Endothelial cell of umbilical vein (primary cell): ENCODE data around the gene MACO1. TPM values are rescaled to one million over a fixed set of nuclear protein-coding genes. Genes with fewer than 3 reads are reported as not detected.
A peak's percentile ranks its signal among the peaks of the same experiment; 100 is the strongest.

Source experiments
- BruUV-seq: library from RNA; stranded (reverse); fragments of 400-500 nt; replicated peaks from 2 replicates; lab custom pipeline; 2021; lab: Mats Ljungman, UMichigan
- CTCF ChIA-PET: fragments of 300-600, 350-600 bp; sonication (Branson Sonifier 250); formaldehyde crosslinking; loops from one replicate; lab custom pipeline; 2021; ENCODE audit warnings: antibody characterized with exemption, inconsistent platforms; lab: Charles Lee
- POLR2A ChIA-PET: fragments of 300-600, 350-600 bp; sonication (Branson Sonifier 250); formaldehyde crosslinking; loops from one replicate; lab custom pipeline; 2021; ENCODE audit warnings: antibody characterized with exemption, inconsistent platforms; lab: Charles Lee
- DNase-seq: peaks from one replicate; pipeline ENCODE4 v3.0.0-alpha.2; 2011; ENCODE audit warnings: low read depth, low spot score
- FAIRE-seq: peaks from 2 replicates; lab custom pipeline; 2011; peaks lifted over from hg19 to GRCh38; lab: Jason Lieb, UNC
- H2AFZ ChIP-seq: 2 replicates; pipeline ENCODE4 v1.6.0; 2012; ENCODE audit warnings: low read depth, low read length, control low read depth, inconsistent platforms
- H3K27ac ChIP-seq: 2 replicates; pipeline ENCODE4 v1.5.1; 2011; ENCODE audit warnings: low read depth, mild to moderate bottlenecking, control low read depth, low read length, moderate library complexity; ENCODE audit not compliant: insufficient read depth
- H3K27me3 ChIP-seq, 2 experiments: 2 replicates each; pipeline versions ENCODE4 v1.6.0 to v1.6.1; 2011; ENCODE audit warnings: low read length in 2 of 2, mixed read lengths in 1 of 2; ENCODE audit not compliant: control insufficient read depth in 2 of 2, insufficient read depth in 2 of 2
- H3K36me3 ChIP-seq, 2 experiments: 2 replicates in 1 of 2; 3 replicates in 1 of 2; pipeline ENCODE4 v1.5.1; 2011; ENCODE audit warnings: low read length in 2 of 2, mild to moderate bottlenecking in 1 of 2, moderate library complexity in 1 of 2; ENCODE audit not compliant: control insufficient read depth in 2 of 2, insufficient read depth in 2 of 2; ENCODE audit errors: extremely low read depth in 1 of 2
- H3K4me1 ChIP-seq: 3 replicates; pipeline ENCODE4 v1.5.1; 2011; ENCODE audit warnings: mild to moderate bottlenecking, low read length; ENCODE audit not compliant: control insufficient read depth, insufficient read depth; ENCODE audit errors: extremely low read depth
- H3K4me2 ChIP-seq: 2 replicates; pipeline ENCODE4 v1.6.1; 2011; ENCODE audit warnings: low read length, control low read depth, mixed read lengths; ENCODE audit not compliant: insufficient read depth
- H3K4me3 ChIP-seq, 3 experiments: fragments of 200-600 bp in 1 of 3; sonication (generic), shearing (Covaris generic) in 1 of 3; replicated peaks in 1 of 3; 2 replicates each; pipeline ENCODE4 v1.5.1; 2011 to 2016; ENCODE audit warnings: control low read depth in 3 of 3, low read length in 3 of 3, mild to moderate bottlenecking in 2 of 3, inconsistent platforms in 1 of 3, low read depth in 1 of 3, moderate library complexity in 1 of 3; ENCODE audit not compliant: insufficient read depth in 1 of 3
- H3K79me2 ChIP-seq: 2 replicates; pipeline ENCODE4 v1.6.0; 2012; ENCODE audit warnings: low read length, inconsistent platforms; ENCODE audit not compliant: control insufficient read depth, insufficient read depth
- H3K9ac ChIP-seq: replicated peaks from 2 replicates; pipeline ENCODE3; 2011; ENCODE audit warnings: low read length, control low read depth; ENCODE audit not compliant: insufficient read depth; ENCODE audit errors: extremely low read depth
- H3K9me1 ChIP-seq: replicated peaks from 3 replicates; pipeline ENCODE4 v1.6.0; 2011; ENCODE audit warnings: mild to moderate bottlenecking, low read length; ENCODE audit not compliant: control insufficient read depth, insufficient read depth; ENCODE audit errors: extremely low read depth
- H3K9me3 ChIP-seq: replicated peaks from 2 replicates; pipeline ENCODE4 v1.5.1; 2012; ENCODE audit warnings: low read length, inconsistent platforms; ENCODE audit not compliant: control insufficient read depth, insufficient read depth
- H4K20me1 ChIP-seq: replicated peaks from 2 replicates; pipeline ENCODE3; 2011; ENCODE audit warnings: mild to moderate bottlenecking, low read length; ENCODE audit not compliant: control insufficient read depth, insufficient read depth; ENCODE audit errors: extremely low read depth
- EZH2 ChIP-seq: IDR thresholded peaks from 2 replicates; pipeline ENCODE4 v1.6.1; 2012; ENCODE audit warnings: borderline replicate concordance, low read depth, mild to moderate bottlenecking, moderate library complexity, low read length, inconsistent platforms; ENCODE audit not compliant: severe bottlenecking
- FOS ChIP-seq: IDR thresholded peaks from 2 replicates; pipeline ENCODE4 v1.6.1; 2011; ENCODE audit warnings: mild to moderate bottlenecking, low read length, moderate library complexity, borderline replicate concordance; ENCODE audit not compliant: insufficient read depth
- GATA2 ChIP-seq: IDR thresholded peaks from 2 replicates; pipeline ENCODE4 v1.7.0; 2011; ENCODE audit warnings: low read depth, mild to moderate bottlenecking, moderate library complexity, mixed read lengths, low read length; ENCODE audit not compliant: insufficient read length, insufficient read depth
- JUN ChIP-seq: IDR thresholded peaks from 2 replicates; pipeline ENCODE4 v1.6.1; 2011; ENCODE audit warnings: borderline replicate concordance, low read depth; ENCODE audit not compliant: insufficient read length, insufficient read depth
- MYC ChIP-seq: IDR thresholded peaks from one replicate; pipeline ENCODE4 v1.6.1; 2011; ENCODE audit warnings: mild to moderate bottlenecking, low read depth, low read length
- POLR2A ChIP-seq: IDR thresholded peaks from 2 replicates; pipeline ENCODE4 v1.6.1; 2012; ENCODE audit warnings: low read depth, mild to moderate bottlenecking, control low read depth, low read length
- POLR2AphosphoS5 ChIP-seq: IDR thresholded peaks from 2 replicates; pipeline ENCODE4 v1.6.1; 2012; ENCODE audit warnings: low read depth, mild to moderate bottlenecking, control low read depth, low read length, moderate library complexity; ENCODE audit not compliant: insufficient read depth
- dilution Hi-C: fragments of 300-500 bp; cut with MboI; formaldehyde crosslinking; loops from one replicate; pipeline ENCODE4 v1.15.0; 2019; ENCODE audit warnings: low sequenced_read_pairs; ENCODE audit not compliant: extremely low pct_ligation_motif_present
- intact Hi-C: fragments of 100-400 bp; cut with micrococcal nuclease; formaldehyde crosslinking; loops from one replicate; pipeline ENCODE4 v1.10.0; 2022
- polyA plus RNA-seq, 4 experiments: library from polyadenylated mRNA; depleted of rRNA in 3 of 4; stranded (reverse) in 3 of 4; unstranded in 1 of 4; fragments of >200 nt; gene quantifications; 2 replicates each; pipeline versions ENCODE4 v1.2.1 to v1.2.3, GENCODE V29; 2011 to 2012; ENCODE audit warnings: missing spikeins in 1 of 4
- total RNA-seq: library from RNA; stranded (reverse); gene quantifications from 2 replicates; pipeline ENCODE4 v1.2.3, GENCODE V29; 2021
- TF ChIP-seq, protein P1 (sequence below), 2 donors: IDR thresholded peaks; 1 replicate in 1 of 2; 2 replicates in 1 of 2; pipeline ENCODE4 v1.5.1; 2011; ENCODE audit warnings: low read length in 2 of 2, mild to moderate bottlenecking in 2 of 2, moderate library complexity in 2 of 2, control low read depth in 1 of 2, inconsistent platforms in 1 of 2, low read depth in 1 of 2; ENCODE audit not compliant: insufficient read depth in 1 of 2; ENCODE audit errors: extremely low read depth in 1 of 2
- TF ChIP-seq, protein P2 (sequence below): IDR thresholded peaks from 2 replicates; pipeline ENCODE4 v1.6.1; 2011; ENCODE audit not compliant: insufficient read depth, insufficient read length

Gene MACO1
- total and polyA plus RNA-seq, 2 donors (not counting 3 experiments of a cell fraction or from before 2014, with no cell fraction given), result 7.7 to 24.4 TPM

DNA sequence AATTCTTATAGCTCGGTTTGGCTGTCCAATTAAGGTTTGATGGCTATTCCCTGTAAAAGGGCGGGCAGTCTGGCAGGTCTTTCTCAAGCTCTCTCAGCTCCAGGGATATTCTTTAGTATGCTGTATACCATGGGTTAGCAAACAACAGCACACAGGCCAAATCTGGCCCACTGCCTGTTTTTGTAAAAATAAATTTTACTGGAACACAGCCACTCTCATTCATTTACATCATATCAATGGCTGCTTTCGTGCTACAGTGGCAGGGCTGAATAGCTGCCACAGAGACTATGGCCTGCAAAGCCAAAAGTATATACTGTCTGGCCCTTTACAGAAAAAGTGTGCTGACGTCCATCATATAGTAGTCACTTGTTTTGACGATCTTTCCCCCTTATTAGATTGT is 32.0 kb downstream of the MACO1 start:
- Histone ChIP-seq H3K4me1 (peaks cover 12% of the 10 kb centered on the region), H3K4me2 (no peak overlapping the region), H3K27me3 (no peaks in the 10 kb centered on the region), H3K36me3 (peaks cover 0 to 2% of the 10 kb centered on the region in 2 experiments), H3K9me3 (no peaks in the 10 kb centered on the region), H3K4me3 (no peak overlapping the region), H3K27ac (no peak overlapping the region), H4K20me1 (no peaks in the 10 kb centered on the region), H2AFZ (no peak overlapping the region), H3K79me2 (peaks cover 12% of the 10 kb centered on the region), H3K9me1 (no peaks in the 10 kb centered on the region), H3K9ac (no peak overlapping the region)
- no TSS peak for BruUV-seq
- ChIA-PET CTCF (interaction anchor here (1.1 to 1.8 kb wide), 3 partner anchors 9 to 20 kb away, joined by 3 to 5 read pairs (median 5); no protein-coding TSS in a partner anchor), POLR2A (no interaction called here)
- dilution Hi-C loops (no loop called here), intact Hi-C loops (no loop called here)
- TF ChIP-seq, protein P1, sequence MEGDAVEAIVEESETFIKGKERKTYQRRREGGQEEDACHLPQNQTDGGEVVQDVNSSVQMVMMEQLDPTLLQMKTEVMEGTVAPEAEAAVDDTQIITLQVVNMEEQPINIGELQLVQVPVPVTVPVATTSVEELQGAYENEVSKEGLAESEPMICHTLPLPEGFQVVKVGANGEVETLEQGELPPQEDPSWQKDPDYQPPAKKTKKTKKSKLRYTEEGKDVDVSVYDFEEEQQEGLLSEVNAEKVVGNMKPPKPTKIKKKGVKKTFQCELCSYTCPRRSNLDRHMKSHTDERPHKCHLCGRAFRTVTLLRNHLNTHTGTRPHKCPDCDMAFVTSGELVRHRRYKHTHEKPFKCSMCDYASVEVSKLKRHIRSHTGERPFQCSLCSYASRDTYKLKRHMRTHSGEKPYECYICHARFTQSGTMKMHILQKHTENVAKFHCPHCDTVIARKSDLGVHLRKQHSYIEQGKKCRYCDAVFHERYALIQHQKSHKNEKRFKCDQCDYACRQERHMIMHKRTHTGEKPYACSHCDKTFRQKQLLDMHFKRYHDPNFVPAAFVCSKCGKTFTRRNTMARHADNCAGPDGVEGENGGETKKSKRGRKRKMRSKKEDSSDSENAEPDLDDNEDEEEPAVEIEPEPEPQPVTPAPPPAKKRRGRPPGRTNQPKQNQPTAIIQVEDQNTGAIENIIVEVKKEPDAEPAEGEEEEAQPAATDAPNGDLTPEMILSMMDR (IDR thresholded peaks at IDR 0.05; ENCODE audit: extremely low read depth in 1 of 2, insufficient read depth in 1 of 2, low read depth in 1 of 2, low read length in 2 of 2), result no peak
- TF ChIP-seq MYC (no peak), POLR2A (no peak), EZH2 (no peak), POLR2AphosphoS5 (no peak), JUN (no peak), FOS (no peak), GATA2 (no peak)
- TF ChIP-seq, protein P2, sequence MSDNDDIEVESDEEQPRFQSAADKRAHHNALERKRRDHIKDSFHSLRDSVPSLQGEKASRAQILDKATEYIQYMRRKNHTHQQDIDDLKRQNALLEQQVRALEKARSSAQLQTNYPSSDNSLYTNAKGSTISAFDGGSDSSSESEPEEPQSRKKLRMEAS, result no peak
- FAIRE-seq (no peak), DNase-seq (peak; percentile 68)
